GM12801 (cell line): ENCODE measurements around the gene USP40.

Source experiments
- TF ChIP-seq, protein P1 (sequence below): IDR thresholded peaks from one replicate; pipeline ENCODE4 v1.5.1; 2011; ENCODE audit warnings: control low read depth; ENCODE audit not compliant: insufficient read length; ENCODE audit errors: extremely low read depth

The USP40 gene

DNA sequence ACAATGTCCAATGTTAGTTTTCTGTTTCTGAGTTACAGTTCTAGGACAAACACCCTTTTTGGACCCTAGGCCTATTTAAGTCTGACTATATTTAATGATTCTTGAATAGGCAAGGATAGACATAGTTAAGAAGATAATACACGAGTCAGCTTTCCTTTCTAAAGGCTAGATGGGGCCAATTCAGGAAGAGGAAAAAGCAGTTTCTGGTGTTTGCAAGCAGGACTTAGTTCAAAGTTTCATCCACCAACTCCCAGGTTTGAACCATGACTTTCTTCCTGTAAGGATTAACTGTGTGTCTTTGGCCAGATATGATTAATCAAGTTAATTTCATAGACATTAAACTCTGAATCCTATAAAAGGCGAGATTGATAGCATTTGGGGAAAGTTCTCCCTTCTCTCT is 66.7 kb downstream of the USP40 start:
- TF ChIP-seq, protein P1, sequence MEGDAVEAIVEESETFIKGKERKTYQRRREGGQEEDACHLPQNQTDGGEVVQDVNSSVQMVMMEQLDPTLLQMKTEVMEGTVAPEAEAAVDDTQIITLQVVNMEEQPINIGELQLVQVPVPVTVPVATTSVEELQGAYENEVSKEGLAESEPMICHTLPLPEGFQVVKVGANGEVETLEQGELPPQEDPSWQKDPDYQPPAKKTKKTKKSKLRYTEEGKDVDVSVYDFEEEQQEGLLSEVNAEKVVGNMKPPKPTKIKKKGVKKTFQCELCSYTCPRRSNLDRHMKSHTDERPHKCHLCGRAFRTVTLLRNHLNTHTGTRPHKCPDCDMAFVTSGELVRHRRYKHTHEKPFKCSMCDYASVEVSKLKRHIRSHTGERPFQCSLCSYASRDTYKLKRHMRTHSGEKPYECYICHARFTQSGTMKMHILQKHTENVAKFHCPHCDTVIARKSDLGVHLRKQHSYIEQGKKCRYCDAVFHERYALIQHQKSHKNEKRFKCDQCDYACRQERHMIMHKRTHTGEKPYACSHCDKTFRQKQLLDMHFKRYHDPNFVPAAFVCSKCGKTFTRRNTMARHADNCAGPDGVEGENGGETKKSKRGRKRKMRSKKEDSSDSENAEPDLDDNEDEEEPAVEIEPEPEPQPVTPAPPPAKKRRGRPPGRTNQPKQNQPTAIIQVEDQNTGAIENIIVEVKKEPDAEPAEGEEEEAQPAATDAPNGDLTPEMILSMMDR: no peak

DNA sequence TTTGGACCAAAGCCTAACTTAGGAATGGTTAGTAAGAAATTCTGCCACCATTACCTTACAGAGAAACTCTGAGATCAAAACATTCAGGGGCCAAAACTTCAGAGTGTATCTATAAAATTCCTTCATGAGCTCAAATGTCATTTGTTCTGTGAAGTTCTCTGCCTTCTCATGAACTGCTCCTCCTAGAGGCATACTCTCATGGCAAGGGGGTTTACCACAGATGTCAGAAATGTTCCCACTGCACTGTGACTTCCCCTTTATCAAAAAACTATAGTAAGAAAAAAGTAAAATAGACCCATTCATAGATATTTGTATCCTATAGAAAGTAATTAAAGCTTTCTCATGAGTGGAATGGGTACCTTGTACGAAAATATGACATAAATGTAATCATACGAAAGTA is 68.5 kb downstream of the USP40 start:
- TF ChIP-seq, protein P1: no peak

DNA sequence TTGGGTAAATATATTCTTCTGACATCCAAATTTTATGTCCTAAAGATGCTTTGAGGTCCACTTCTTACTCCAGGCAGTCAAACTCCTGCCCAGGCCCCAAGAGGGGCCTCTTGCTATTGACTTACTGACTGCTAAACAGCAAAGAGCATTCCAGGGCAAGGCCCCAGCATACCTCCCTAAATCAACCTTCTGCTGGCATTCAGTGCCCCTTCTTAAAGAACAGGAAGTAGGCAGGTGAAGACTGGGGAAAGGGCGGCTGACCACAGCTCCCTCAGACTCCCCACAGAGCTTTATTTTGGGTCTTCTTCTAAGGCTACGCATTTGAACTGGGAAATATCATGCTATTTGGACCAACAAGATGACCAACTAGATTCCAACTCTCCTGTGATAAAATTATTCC is 68.9 kb downstream of the USP40 start:
- TF ChIP-seq, protein P1: no peak

DNA sequence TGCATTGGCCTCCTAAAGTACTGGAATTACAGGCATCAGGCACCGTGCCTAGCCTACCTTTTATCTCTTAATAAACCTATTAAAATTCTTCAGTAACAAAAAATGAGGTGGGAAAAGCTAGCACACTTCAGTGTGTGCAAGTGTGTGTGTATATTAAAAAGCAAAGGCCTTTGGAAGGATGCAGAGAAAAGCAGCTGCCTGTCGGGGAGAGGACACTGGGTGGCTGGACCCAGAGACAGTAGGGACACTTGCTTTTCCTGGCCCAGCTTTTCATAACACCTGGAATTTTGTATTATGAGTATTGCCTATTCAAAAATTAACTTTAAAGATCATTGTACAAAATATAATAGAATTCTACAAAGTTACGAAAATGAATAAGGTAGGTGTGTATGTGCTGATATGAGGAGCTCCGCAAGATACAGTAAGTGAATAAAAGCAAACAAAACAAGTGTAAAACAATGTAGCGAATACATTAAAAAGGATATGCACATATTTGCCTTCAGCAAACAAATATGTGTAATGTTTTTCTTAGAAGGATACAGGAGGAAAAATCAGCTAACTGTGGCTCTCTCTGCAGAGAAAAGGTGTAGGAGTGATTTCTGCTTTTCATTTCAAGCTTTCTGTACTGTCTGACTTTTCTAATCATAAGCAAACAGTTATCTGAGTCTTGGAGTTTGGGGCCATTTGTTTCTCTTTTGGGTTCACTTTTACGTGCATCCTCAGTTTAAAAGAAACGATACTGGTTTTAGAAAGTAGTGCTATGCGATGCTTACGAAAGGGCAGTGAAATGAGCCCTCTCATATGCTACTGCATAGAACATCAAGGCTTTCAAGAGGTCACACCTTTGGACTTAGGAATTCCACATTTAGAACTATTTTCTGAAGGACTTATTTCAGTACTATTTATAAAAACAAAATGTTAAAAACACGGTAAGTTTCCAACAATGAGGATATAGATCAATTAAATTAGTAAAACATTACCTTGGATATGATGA is 70.8 kb downstream of the USP40 start:
- TF ChIP-seq, protein P1: no peak

DNA sequence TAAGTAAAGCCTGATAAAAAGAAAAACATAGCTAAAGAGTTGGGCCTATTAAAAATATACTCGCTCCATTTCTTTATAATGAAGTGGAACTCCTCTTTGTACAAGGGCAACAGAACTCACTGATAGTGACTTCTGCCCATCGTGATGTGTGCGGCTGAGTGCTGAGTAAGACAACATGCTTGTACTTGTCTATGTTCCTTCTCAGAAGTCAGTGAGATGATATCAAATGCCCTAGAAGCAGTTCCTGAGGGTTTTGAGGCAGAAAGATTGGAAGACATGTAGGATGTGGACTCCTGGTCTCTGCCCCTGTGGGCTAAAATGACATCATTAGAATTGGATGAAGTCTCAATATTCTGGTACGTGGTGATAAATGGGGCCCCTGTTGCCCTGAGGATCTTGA is 73.8 kb downstream of the USP40 start:
- TF ChIP-seq, protein P1: no peak

DNA sequence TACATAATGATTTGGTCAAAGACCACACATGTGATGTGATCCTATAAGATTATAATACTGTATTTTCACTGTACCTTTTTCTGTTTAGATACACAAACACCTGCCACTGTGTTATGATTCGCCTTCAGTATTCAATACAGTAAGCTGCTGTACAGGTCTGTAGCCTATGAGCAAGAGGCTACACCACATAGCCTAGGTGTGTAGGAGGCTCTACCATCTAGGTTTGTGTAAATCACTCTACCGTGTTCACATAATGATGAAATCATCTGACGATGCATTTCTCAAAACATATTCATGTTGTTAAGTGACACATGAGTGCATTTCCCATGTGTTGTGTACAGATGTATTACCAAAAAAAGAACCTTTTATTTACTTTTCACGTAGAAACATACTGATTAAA is 74.5 kb downstream of the USP40 start:
- TF ChIP-seq, protein P1: no peak

DNA sequence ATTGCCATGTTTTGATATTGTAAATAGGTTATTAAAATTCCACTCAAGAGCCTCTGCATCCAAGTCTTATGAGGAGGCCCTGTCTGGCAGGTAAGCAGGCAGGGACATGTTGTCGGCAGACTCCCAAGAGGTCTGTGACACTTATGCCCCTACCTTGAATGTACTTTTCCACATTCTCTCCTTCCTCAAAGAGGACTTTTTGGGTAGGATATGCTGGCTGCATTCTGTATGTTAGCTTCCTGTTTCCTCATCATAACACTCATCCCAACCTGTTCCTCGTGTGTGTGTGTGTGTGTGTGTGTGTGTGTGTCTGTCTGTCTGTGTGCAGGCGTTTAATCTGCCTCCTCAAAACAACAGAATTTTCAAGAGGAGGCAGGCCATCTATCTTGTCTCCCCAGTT is 75.3 kb downstream of the USP40 start:
- TF ChIP-seq, protein P1: no peak
